ENCODE measurements around the gene EMC9.

Gene EMC9

DNA sequence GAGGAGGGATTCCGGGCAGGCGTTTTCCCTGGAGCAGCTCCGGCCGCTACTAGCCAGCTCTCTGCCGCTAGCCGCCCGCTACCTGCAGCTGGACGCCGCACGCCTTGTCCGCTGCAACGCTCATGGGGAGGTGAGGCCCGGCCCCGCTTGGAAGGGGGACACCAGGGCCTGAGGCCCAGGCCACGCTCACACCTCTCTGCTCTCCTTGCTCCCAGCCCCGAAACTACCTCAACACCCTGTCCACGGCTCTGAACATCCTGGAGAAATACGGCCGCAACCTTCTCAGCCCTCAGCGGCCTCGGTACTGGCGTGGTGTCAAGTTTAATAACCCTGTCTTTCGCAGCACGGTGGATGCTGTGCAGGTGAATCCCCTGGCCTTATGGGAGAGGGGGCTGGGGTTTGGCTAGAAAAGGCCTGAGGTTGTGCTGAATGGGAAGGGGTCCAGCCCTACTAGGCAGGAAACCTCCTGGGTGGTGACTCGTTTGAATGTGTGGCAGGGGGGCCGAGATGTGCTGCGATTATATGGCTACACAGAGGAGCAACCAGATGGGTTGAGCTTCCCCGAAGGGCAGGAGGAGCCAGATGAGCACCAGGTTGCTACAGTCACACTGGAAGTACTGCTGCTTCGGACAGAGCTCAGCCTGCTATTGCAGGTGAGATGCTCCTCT lies 6.5 kb upstream of the EMC9 start:
- DNase-seq (ENCODE audit: low read depth): peak; percentile 18
- TF ChIP-seq, protein P1, sequence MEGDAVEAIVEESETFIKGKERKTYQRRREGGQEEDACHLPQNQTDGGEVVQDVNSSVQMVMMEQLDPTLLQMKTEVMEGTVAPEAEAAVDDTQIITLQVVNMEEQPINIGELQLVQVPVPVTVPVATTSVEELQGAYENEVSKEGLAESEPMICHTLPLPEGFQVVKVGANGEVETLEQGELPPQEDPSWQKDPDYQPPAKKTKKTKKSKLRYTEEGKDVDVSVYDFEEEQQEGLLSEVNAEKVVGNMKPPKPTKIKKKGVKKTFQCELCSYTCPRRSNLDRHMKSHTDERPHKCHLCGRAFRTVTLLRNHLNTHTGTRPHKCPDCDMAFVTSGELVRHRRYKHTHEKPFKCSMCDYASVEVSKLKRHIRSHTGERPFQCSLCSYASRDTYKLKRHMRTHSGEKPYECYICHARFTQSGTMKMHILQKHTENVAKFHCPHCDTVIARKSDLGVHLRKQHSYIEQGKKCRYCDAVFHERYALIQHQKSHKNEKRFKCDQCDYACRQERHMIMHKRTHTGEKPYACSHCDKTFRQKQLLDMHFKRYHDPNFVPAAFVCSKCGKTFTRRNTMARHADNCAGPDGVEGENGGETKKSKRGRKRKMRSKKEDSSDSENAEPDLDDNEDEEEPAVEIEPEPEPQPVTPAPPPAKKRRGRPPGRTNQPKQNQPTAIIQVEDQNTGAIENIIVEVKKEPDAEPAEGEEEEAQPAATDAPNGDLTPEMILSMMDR (IDR thresholded peaks at IDR 0.05; ENCODE audit: low read depth, low read length): no peak
- TF ChIP-seq MYC (IDR thresholded peaks at IDR 0.05; ENCODE audit: low read depth, low read length) (no peak), POLR2A (IDR thresholded peaks at IDR 0.05; ENCODE audit: extremely low read depth, insufficient read length) (no peak)
- TF ChIP-seq, protein P2, sequence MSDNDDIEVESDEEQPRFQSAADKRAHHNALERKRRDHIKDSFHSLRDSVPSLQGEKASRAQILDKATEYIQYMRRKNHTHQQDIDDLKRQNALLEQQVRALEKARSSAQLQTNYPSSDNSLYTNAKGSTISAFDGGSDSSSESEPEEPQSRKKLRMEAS (IDR thresholded peaks at IDR 0.05; ENCODE audit: low read depth, low read length): no peak
- H3K4me3 ChIP-seq (ENCODE audit: low read depth, low read length): peak overlapping the region; percentile 78

DNA sequence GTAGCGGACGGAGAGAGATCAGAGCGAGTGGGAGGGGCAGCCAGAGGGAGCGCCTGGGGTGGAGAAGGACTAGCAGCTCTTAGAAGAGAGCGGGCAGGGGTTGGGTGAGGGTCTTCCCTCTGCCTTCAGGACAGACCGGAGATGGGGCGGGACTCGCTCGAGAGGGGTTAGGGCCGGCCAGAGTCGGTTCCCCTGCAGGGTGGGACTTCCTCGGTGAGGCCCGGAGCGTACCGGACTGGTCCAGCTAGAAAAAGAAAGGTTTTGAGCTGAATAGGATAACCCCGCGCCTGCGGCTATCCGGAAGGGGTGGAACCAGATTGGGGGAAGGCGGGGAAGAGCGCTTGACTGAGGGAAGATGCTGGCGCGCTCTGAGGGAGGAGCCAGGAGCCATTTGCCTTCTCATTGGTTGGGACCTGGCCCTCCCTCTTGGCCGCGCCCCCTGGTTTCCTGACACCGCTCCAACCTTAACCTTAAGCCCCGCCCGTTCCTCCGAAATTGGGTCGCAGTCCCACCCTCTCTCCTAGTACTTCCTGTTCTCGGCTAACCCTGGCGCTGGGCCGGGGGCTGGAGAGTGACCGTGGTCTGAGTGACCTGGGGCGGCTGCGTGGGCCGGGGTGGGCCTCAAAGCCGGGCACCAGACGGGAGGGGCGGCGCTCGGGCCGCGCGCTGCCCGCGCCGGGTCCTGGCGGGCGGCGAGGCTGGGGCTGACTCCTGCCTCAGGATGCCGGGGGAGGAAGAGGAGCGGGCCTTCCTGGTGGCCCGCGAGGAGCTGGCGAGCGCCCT lies 5.8 kb upstream of the EMC9 start, which contains the start of gene RNF31:
TSS of gene RNF31 (plus strand) at position 521 of the 783 bp plus-strand sequence. CDS start at position 722, 201 bp downstream.
- H3K4me3 ChIP-seq (ENCODE audit: low read depth, low read length): peak within 1 kb of the TSS; percentile 99
- DNase-seq (ENCODE audit: low read depth): peak; percentile 99
- peak; percentile 34 for TF ChIP-seq POLR2A (IDR thresholded peaks at IDR 0.05; ENCODE audit: extremely low read depth, insufficient read length)
- TF ChIP-seq, protein P1 (IDR thresholded peaks at IDR 0.05; ENCODE audit: low read depth, low read length): no peak

DNA sequence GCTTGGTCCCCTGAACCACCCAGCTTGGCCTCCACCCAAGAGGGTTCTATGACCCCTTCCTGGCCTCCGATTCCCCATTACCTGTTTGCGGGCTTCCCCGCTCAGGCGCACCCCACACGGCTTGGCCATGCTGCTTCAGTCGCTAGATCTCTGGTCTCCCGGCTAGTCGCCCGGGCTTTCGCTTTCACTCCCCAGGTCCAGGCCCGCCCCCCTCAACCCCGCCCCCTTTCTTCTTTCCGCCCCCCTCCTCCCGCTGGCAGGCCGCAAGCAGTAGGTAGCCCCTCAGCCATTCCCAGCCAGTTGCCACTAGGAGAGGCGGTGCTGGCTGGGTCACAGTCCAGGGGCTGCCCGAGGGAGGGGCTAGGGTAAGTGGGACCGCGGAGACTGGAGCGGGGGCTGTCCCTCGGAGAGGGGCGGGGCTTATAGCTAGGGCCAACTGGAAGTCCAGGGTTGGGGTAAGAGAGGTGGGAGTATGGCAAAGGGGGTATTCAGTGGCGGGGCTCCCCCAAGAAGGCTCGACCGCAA lies 5.1 kb upstream of the EMC9 start, which contains the start of gene PSME2:
TSS of gene PSME2 (minus strand) at position 158 of the 525 bp plus-strand sequence. CDS start at position 129, 29 bp downstream.
- peak within 1 kb of the TSS; percentile 99 for H3K4me3 ChIP-seq (ENCODE audit: low read depth, low read length)
- TF ChIP-seq, protein P1 (IDR thresholded peaks at IDR 0.05; ENCODE audit: low read depth, low read length): no peak
- TF ChIP-seq POLR2A (IDR thresholded peaks at IDR 0.05; ENCODE audit: extremely low read depth, insufficient read length): peak; percentile 54
- no peak; the same call in 1 of the 2 replicates for TF ChIP-seq MYC (IDR thresholded peaks at IDR 0.05; ENCODE audit: low read depth, low read length)
- TF ChIP-seq, protein P2 (IDR thresholded peaks at IDR 0.05; ENCODE audit: low read depth, low read length): peak; percentile 64
- peak; percentile 99 for DNase-seq (ENCODE audit: low read depth)

DNA sequence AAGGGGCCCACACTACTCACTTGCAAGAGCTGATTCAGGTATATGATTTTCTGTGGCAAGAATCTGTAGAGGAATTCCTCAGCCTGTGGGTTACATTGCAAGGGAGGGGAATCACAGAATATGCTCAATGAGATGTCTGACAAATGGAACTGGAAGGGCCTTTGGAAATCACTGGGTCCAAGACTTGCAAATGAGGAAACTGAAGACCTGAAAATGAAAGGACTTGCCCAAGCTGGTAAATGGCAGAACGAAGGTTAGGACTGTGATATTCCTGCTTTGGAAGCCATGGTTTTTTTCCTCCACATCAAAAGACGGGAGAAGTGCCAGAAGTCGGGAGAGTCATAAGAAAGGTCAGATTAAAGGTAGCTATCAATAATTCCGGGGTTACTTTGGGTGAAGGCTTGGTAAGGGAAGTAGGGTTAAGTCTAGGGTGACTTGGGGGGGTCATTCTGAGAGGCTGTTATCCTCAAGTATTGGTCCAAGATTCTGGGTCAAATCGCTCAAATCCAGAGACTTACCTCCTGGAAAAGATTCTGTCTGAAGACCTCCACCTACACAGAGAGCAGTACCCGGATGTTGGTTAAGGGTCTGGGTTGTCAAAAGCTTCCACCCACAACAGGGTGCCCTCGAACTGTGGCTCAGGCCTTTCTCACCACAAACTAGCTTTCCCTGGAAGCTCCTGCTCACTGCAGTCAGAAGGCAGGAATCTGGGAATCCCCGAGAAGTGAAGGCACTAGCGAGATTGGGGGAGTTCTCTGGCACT lies 4.5 kb upstream of the EMC9 start:
- TF ChIP-seq MYC (IDR thresholded peaks at IDR 0.05; ENCODE audit: low read depth, low read length) (no peak), POLR2A (IDR thresholded peaks at IDR 0.05; ENCODE audit: extremely low read depth, insufficient read length) (no peak)
- TF ChIP-seq, protein P2 (IDR thresholded peaks at IDR 0.05; ENCODE audit: low read depth, low read length): no peak
- TF ChIP-seq, protein P1 (IDR thresholded peaks at IDR 0.05; ENCODE audit: low read depth, low read length): no peak
- peak; percentile 33 for DNase-seq (ENCODE audit: low read depth)

DNA sequence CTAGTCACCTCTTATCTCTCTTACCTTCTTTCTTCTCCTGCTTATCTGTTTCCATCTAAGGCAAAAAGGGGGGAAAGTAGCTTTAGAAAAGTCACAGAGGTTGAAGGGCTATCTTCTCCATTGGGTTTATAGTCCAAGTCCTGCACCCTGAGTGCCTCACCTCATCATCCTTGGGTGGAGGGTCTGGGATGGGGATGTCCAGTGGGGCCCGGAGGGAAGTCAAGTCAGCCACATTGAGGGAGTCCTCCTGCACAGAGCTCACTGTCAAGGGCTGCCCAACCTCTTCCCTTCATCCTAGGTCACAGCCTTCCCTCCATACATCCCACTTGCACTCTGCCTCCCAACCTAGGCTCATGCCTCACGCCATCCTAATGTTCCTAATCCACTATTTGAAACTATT lies 3.8 kb upstream of the EMC9 start:
- TF ChIP-seq, protein P2 (IDR thresholded peaks at IDR 0.05; ENCODE audit: low read depth, low read length): no peak
- TF ChIP-seq MYC (IDR thresholded peaks at IDR 0.05; ENCODE audit: low read depth, low read length) (no peak), POLR2A (IDR thresholded peaks at IDR 0.05; ENCODE audit: extremely low read depth, insufficient read length) (no peak)
- TF ChIP-seq, protein P1 (IDR thresholded peaks at IDR 0.05; ENCODE audit: low read depth, low read length): no peak
- DNase-seq (ENCODE audit: low read depth): no peak
- peak overlapping the region; percentile 99 for H3K4me3 ChIP-seq (ENCODE audit: low read depth, low read length)

More for the DNA sequence above, 4.5 kb upstream of the EMC9 start:
- H3K4me3 ChIP-seq (ENCODE audit: low read depth, low read length): peak overlapping the region; percentile 99

Measured in NB4 (cell line).